Small intestine (tissue), 7 donors: ENCODE data around the gene LTBP1. TPM values are rescaled to one million over a fixed set of nuclear protein-coding genes. Genes with fewer than 3 reads are reported as not detected.
"Not testable (repeated sequence)": the region's sequence is repeated elsewhere in the genome, so short reads cannot be mapped to it uniquely, and the experiment has no call there.

Experiments used
- DNase-seq, 2 donors: peaks; one replicate each; pipeline versions ENCODE4 v3.0.0 to v3.0.0-alpha.2; 2013
- FAIRE-seq: peaks from 2 replicates; lab custom pipeline; 2012; peaks lifted over from hg19 to GRCh38; lab: Jason Lieb, UNC
- H3K27ac ChIP-seq, 3 donors: one replicate each; pipeline ENCODE4 v1.5.1; 2013; ENCODE audit warnings: low read length in 2 of 3, mild to moderate bottlenecking in 2 of 3, control low read depth in 1 of 3, inconsistent platforms in 1 of 3, low read depth in 1 of 3, moderate library complexity in 1 of 3
- H3K27me3 ChIP-seq, 3 donors: one replicate each; pipeline ENCODE4 v1.6.1; 2013; ENCODE audit warnings: low read length in 3 of 3, inconsistent platforms in 1 of 3; ENCODE audit not compliant: control insufficient read depth in 3 of 3, insufficient read depth in 3 of 3
- H3K36me3 ChIP-seq, 3 donors: one replicate each; pipeline ENCODE4 v1.6.1; 2013; ENCODE audit warnings: low read length in 3 of 3, inconsistent platforms in 1 of 3, low read depth in 1 of 3, mild to moderate bottlenecking in 1 of 3, moderate library complexity in 1 of 3; ENCODE audit not compliant: control insufficient read depth in 3 of 3, insufficient read depth in 2 of 3
- H3K4me1 ChIP-seq, 3 donors: one replicate each; pipeline ENCODE4 v1.6.1; 2013; ENCODE audit warnings: low read length in 2 of 3, inconsistent platforms in 1 of 3, low read depth in 1 of 3, mild to moderate bottlenecking in 1 of 3, moderate library complexity in 1 of 3; ENCODE audit not compliant: control insufficient read depth in 3 of 3, insufficient read depth in 2 of 3
- H3K4me3 ChIP-seq, 3 donors: one replicate each; pipeline ENCODE4 v1.5.1; 2013; ENCODE audit warnings: low read length in 3 of 3, control low read depth in 1 of 3, inconsistent platforms in 1 of 3, low read depth in 1 of 3, mild to moderate bottlenecking in 1 of 3, moderate library complexity in 1 of 3
- H3K9me3 ChIP-seq, 2 donors: one replicate each; pipeline ENCODE4 v1.6.1; 2013; ENCODE audit warnings: low read depth in 1 of 2, low read length in 1 of 2; ENCODE audit not compliant: control insufficient read depth in 2 of 2, insufficient read depth in 1 of 2
- WGBS, 3 donors: extraction: QIAGEN DNeasy Blood & Tissue Kit; methylation state at CpG; one replicate each; pipeline ENCODE4 v1.1.7; 2013; 5-methylcytosine and 5-hydroxymethylcytosine counted together
- polyA plus RNA-seq, 4 donors: library from polyadenylated mRNA; stranded (reverse) in 3 of 4; unstranded in 1 of 4; fragments of 200-250 nt in 3 of 4; fragments of 120-200 nt in 1 of 4; gene quantifications; one replicate each; pipeline versions ENCODE4 v1.2.1 to v1.2.3, GENCODE V29; 2013
- donor health status: healthy with polysubstance abuse.
- donor health status: control.
- donor health status: control.
- donor health status: Bipolar disorder and iron deficiency.
- donor health status: healthy.

LTBP1 gene
- polyA plus RNA-seq, 4 donors, result 0.67 to 12.1 (median 6.1) TPM

DNA sequence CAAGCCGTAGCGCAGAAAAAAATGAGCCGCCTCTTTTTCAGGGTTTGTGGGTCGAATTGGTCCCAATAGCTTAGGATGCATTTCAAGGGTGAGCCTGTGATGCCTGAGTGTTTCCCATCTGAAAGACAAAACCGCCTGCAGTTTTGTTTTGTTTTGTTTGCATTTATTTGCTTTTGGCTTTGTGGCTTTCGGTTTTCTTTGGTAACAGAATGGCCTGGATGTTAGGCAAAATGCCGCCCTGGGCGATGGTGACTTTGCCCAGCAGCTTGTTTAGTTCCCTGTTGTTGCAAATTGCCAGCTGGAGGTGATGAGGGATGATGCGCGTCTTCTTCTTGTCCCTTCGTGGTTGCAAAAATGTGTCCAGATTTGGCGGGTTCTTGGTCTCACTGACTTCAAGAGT is 109.4 kb downstream of the LTBP1 start:
- 90 to 95% (median 94%) methylated on average over 12 of the region's 12 CpGs for WGBS, 3 donors
- Histone ChIP-seq H3K27ac (no peak overlapping the region), H3K4me3 (no peak overlapping the region), H3K9me3 (peaks cover 0 to 4% of the 10 kb centered on the region in 2 donors), H3K27me3 (no peaks in the 10 kb centered on the region), H3K36me3 (no peaks in the 10 kb centered on the region), H3K4me1 (no peaks in the 10 kb centered on the region)
- FAIRE-seq, result no peak
- no peak for DNase-seq

DNA sequence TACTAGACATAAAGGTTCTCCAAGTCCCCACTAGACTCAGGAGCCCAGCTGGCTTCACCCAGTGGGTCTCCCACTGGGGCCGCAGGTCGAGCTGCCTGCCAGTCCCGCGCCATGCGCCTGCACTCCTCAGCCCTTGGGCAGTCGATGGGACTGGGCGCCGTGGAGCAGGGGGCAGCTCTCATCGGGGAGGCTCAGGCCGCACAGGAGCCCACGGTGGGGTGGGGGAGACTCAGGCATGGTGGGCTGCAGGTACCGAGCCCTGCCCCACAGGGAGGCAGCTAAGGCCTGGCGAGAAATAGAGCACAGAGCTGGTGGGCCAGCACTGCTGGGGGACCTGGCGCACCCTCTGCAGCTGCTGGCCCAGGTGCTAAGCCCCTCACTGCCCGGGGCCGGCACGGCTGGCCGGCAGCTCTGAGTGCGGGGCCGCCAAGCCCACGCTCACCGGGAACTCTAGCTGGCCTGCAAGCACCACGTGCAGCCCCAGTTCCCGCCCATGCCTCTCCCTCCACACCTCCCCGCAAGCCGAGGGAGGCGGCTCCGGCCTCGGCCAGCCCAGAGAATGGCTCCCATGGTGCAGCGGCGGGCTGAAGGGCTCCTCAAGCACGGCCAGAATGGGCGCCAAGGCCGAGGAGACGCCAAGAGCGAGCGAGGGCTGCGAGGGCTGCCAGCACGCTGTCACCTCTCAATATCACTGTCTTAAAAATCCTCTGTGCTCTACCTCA is 110.7 kb downstream of the LTBP1 start:
- FAIRE-seq, H3K4me1 ChIP-seq, H3K27ac ChIP-seq, DNase-seq, H3K27me3 ChIP-seq, H3K36me3 ChIP-seq, H3K4me3 ChIP-seq, H3K9me3 ChIP-seq: not testable (repeated sequence)
- 89 to 95% (median 90%) methylated on average over 29 to 39 of the region's 39 CpGs for WGBS, 3 donors

DNA sequence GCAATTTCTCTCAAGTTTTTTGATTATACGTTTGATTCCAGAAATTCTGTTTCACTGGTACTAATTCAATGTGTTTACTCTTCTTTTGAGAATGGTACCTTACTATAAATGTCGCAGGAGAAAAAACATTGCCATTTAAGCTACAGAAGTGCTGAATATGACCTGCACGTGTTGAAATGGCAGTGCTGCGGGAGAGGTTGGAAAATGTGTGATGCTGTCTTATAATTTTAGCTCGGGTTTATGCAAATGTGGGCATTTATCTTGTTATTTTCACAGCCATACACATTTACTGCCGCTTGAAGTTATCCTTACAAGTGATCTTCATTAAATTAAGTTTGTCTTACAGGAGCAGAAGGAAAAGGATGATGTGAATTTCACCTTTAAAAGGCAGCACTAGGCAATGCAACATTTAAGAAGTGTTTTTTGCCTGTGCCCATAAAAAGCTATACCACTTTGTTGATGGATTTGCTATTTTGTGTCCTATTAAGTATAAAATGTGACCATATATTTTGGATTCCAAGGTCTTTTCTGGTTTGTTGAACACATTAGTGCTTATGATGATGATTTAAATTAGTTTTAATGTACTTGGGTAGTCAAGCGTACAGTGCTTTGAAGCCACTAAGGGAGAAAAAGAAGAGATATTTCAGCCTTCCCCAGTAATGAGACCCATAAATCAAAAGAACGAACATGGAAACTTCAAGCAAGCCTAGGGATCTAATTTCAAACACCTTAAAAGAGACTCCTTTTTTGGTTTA is 112.1 kb downstream of the LTBP1 start:
- no peak for DNase-seq
- 85 to 90% (median 87%) methylated on average over 8 of the region's 8 CpGs for WGBS, 3 donors
- no peak overlapping the region for H3K4me3 ChIP-seq
- H3K9me3 ChIP-seq, result peaks cover 0 to 4% of the 10 kb centered on the region in 2 donors
- H3K4me1 ChIP-seq, result no peaks in the 10 kb centered on the region
- no peaks in the 10 kb centered on the region for H3K36me3 ChIP-seq
- H3K27me3 ChIP-seq, result no peaks in the 10 kb centered on the region
- no peak overlapping the region for H3K27ac ChIP-seq
- no peak for FAIRE-seq

DNA sequence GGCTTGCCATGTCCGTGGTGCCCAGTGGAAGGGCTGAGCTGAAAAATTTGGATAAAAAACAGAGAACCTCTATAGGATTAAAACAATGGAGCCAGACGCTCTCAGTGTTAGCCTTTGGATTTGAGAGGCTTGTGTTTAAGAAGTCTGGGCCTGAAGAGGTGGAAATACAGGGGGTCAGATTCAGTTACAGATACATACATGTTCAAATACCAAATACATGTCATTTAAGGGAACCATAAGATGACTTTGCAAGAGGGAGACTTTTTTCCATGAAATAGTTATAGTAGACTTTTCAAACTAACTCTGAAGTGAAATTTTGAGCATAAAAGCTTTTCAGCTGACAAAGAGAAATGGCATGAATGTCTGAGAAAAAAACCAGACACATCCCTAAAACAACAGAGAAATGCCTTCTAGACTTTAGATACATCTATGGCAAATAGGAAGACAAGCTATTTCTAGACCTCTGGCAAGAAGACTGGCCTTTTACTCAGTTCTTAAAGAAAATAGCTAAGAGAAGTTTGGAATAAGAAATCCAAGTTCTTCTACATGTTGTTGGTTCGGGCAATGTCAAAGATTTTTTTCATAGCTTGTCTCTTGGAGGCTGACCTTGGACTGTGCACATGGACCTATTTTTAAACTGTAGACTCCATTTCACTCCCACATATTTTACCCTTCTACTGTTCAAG is 112.9 kb downstream of the LTBP1 start:
- peaks cover 0 to 4% of the 10 kb centered on the region in 2 donors for H3K9me3 ChIP-seq
- H3K4me3 ChIP-seq, result no peak overlapping the region
- 72 to 85% (median 77%) methylated on average over 3 of the region's 3 CpGs for WGBS, 3 donors
- no peaks in the 10 kb centered on the region for H3K4me1 ChIP-seq
- DNase-seq (no peak), FAIRE-seq (no peak)
- no peak overlapping the region for H3K27ac ChIP-seq
- H3K36me3 ChIP-seq, result no peaks in the 10 kb centered on the region
- no peaks in the 10 kb centered on the region for H3K27me3 ChIP-seq

DNA sequence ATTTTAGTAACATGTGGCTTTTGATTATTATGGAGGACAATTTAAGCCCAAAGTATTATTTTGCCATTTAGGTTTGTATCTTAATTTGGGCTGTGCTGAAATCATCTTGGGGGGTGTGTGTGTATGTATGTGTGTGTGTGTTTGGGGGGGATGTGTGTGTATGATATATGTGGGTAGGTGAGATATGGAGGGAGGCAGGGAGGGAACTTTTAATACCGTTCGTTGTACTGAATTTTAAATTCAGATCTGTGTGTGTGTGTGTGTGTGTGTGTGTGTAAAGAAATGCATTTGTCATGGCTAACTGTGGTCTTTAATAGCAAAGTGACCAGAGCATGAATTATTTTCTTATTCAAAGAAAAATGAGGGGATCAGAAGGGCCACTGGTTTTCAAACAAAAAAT is 113.7 kb downstream of the LTBP1 start:
- DNase-seq (no peak), FAIRE-seq (no peak)
- H3K4me3 ChIP-seq, result no peak overlapping the region
- no peak overlapping the region for H3K27ac ChIP-seq
- H3K36me3 ChIP-seq, result no peaks in the 10 kb centered on the region
- 69 to 92% (median 74%) methylated on average over 2 of the region's 2 CpGs for WGBS, 3 donors
- peaks cover 0 to 4% of the 10 kb centered on the region in 2 donors for H3K9me3 ChIP-seq
- no peaks in the 10 kb centered on the region for H3K27me3 ChIP-seq
- H3K4me1 ChIP-seq, result no peaks in the 10 kb centered on the region

DNA sequence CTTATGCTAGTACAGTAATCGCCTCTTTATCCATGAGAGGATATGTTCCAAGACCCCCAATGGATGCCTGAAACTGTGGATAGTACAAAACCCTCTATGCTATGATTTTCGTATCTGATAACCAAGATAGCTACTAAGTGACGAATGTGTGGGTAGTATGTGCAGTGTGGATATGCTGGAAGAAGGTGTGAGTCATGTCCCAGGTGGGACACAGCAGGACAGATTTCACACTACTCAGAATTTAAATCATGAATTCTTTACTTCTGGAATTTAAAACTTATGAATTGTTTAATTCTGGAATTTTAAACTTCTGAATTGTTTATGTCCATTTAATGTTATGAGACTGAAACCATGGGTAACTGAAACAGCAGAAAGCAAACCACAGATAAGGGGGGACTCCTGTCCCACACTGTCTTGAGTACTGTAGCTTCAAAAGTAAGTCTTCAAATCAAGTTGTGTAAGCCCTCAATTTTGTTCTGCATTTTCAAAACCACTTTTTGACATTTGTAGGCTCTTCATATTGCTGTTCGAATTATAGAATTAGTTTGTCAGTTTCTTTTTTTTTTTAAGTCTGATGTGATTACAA is 116.0 kb downstream of the LTBP1 start:
- Histone ChIP-seq H3K36me3 (no peaks in the 10 kb centered on the region), H3K9me3 (no peaks in the 10 kb centered on the region), H3K27ac (no peak overlapping the region), H3K27me3 (no peaks in the 10 kb centered on the region), H3K4me3 (no peak overlapping the region), H3K4me1 (no peaks in the 10 kb centered on the region)
- 82 to 88% (median 83%) methylated on average over 4 of the region's 4 CpGs for WGBS, 3 donors
- DNase-seq (no peak), FAIRE-seq (no peak)

DNA sequence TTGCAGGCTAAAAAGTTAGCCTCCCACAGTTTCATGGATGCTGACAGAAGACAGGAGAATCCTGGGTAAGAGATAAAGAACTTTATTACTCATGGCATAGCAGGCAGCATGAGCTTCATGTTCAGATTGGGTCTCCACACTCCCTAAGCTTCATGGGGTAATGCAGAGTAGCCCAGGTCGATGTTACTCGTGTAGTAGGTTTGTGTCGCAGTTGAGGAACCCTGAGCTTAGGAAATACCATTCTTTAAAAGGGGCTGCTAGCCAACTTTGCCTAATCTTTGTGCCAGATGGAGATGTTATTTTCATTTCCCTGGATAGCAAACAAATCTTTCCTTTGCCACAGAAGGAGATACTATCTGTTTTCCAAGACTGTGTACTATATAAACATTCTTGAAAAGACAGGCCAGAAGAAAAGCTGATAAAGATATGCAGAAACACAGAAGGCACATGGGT is 117.6 kb downstream of the LTBP1 start:
- no peak for DNase-seq
- no peaks in the 10 kb centered on the region for H3K27me3 ChIP-seq
- H3K27ac ChIP-seq, result no peak overlapping the region
- no peaks in the 10 kb centered on the region for H3K4me1 ChIP-seq
- no peaks in the 10 kb centered on the region for H3K9me3 ChIP-seq
- H3K36me3 ChIP-seq, result no peaks in the 10 kb centered on the region
- WGBS, 3 donors, result 71 to 87% (median 85%) methylated on average over 3 of the region's 3 CpGs
- no peak overlapping the region for H3K4me3 ChIP-seq
- FAIRE-seq, result no peak

DNA sequence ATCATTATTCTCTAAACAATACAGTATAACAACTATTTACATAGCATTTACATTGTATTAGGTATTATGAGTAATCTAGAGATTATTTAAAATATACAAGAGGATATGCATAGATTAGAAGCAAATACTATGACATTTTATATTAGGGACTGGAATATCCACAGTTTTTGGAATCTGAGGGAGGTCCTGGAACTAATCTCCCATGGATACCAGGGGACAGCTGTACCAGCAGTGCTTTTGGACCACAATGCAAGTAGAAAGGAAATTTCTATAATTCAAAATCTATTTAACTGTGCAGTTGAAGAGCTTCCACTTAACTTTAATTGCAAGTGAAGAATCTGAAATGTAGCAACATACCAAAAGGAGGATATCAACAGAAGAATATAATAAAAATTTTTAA is 120.8 kb downstream of the LTBP1 start:
- FAIRE-seq, result no peak

More for the DNA sequence above, 120.8 kb downstream of the LTBP1 start:
- H3K4me1 ChIP-seq, result no peaks in the 10 kb centered on the region
- no peaks in the 10 kb centered on the region for H3K9me3 ChIP-seq
- no peak for DNase-seq
- H3K27ac ChIP-seq, result no peak overlapping the region
- no peaks in the 10 kb centered on the region for H3K36me3 ChIP-seq
- no peak overlapping the region for H3K4me3 ChIP-seq
- H3K27me3 ChIP-seq, result no peaks in the 10 kb centered on the region
